HFF-Myc (cell line): ENCODE data around the gene CAMK1D.

Experiments used
- DNase-seq: peaks from one replicate; pipeline ENCODE4 v3.0.0-alpha.2; 2011; ENCODE audit warnings: low read depth; ENCODE audit errors: extremely low read depth
- H3K4me3 ChIP-seq: replicated peaks from 2 replicates; pipeline ENCODE4 v1.5.1; 2011; ENCODE audit warnings: low read depth, mild to moderate bottlenecking, control low read depth, low read length
- CTCF ChIP-seq: IDR thresholded peaks from 2 replicates; pipeline ENCODE4 v1.5.1; 2012; ENCODE audit warnings: mild to moderate bottlenecking, low read depth, low read length, control low read depth; ENCODE audit errors: missing control alignments

Gene CAMK1D

GRCh38 chr10:12499076-12499986, 150.0 kb downstream of the CAMK1D start:
- no peak for DNase-seq
- TF ChIP-seq CTCF, result no peak
- no peak overlapping the region for H3K4me3 ChIP-seq

DNA sequence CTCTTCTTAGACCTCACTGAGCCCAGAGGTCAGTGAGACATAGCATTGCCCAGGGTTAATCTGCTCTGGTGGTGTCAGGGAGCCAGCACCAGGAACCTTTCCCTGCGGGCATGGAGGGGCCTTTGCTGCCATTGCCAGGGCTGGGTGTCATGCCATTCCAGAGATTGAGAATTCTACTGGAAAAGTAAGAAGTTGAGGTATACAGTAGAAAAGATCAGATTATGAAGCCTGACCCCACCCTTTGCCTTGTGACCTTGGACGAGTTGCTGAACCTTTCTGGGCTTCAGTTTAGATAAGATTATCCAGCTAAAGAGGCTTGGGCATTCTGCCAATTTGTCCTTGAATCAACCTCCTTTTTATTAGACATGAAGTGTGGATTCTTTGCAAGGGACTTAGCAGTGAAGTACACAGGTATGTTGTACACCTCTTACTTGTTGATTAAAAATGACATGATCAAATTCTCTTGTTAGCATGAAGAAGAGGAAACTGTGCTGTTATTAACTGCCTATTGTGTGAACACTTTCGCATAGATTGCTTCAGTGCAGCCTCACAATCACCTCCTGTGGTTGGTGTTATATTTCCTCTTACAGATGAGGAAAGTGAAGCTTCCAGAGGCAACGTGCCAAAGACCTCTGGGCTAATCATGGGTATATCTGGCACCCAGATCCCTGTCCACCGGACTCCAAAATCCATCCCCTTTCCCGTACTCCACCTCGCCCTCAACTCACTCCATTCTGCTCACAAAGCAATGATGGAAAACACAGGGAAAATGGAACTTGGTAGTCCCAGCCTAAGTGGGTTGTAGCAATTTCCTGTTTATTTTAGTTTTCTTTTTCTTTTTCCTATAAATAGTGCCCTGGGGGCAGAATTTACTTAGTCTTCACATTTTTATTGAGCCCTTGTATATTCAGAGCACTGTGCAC, 151.3 kb downstream of the CAMK1D start:
- H3K4me3 ChIP-seq, result no peak overlapping the region
- DNase-seq, result peak; percentile 22
- no peak for TF ChIP-seq CTCF

GRCh38 chr10:12501324-12501723, 152.0 kb downstream of the CAMK1D start:
- DNase-seq, result no peak
- no peak overlapping the region for H3K4me3 ChIP-seq
- no peak for TF ChIP-seq CTCF

GRCh38 chr10:12501841-12502525, 152.6 kb downstream of the CAMK1D start:
- H3K4me3 ChIP-seq, result no peak overlapping the region
- DNase-seq, result no peak
- TF ChIP-seq CTCF, result no peak

GRCh38 chr10:12502526-12503274, 153.4 kb downstream of the CAMK1D start:
- no peak overlapping the region for H3K4me3 ChIP-seq
- TF ChIP-seq CTCF, result no peak
- DNase-seq, result no peak

DNA sequence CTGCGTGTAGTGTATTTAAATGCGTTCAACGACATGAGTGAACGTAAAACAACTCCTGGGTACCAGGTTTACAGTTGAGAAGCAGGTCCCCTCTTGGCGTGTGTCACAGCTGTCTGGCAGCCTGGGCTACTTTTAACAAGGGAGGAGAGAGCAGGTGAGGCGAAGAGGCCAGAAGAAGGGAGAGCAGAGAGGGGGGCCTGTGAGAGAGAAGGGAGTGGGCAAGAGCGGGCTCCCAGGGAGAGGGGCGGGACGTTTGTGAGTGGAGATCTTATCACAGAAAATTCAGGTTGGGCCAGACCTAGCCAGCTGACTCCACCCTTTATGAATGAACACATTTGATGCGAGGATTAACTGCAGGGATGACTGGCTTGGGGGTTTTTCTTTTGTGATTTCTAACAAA, 154.0 kb downstream of the CAMK1D start:
- no peak for TF ChIP-seq CTCF
- no peak overlapping the region for H3K4me3 ChIP-seq
- DNase-seq, result no peak
